NCI-H2029 (cell line): Measurements from ENCODE around the gene WWOX.
A peak's percentile ranks its signal among the peaks of the same experiment; 100 is the strongest.

Experiments
- DNase-seq: peaks from one replicate; lab custom pipeline; 2025; lab: John Stamatoyannopoulos, UW

Gene WWOX

GRCh38 chr16:78611318-78611717 lies 511.9 kb downstream of the WWOX start:
- DNase-seq, result no peak

DNA sequence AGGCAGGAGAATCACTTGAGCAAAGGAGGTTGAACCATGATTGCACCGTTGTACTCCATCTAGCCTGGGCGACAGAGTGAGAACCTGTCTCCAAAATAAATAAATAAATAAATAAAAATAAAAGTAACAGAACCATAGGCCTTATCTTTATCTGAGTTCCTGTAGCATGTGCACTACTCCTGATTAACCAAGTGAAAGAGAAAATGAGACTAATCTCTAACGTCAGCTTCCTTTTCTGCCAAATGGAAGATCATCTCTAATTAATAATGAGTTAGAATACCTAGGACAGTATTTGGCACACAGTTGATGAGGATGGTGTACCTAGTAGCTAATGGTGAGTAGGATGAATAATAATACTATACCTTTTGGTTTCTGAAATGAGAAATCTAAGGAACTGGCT lies 520.4 kb downstream of the WWOX start:
- DNase-seq, result no peak

DNA sequence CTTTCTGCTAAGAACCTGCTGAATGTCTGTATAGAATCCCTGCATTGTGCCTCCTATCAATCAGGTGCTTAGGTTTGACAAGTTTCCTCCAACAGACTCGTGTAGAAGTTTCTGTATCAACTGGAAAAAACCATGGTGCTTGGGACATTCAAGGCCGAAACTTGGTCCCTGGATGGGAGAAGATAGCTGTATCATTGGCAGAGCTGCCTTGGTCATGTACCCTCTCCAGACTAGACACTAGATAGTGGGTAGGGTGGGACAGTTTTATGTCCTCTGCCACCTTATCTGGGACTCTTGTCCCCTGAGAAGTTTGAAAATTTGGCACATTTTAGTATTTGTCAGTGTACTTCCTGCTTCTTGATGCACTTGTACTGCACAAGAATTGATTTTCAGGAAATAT lies 520.8 kb downstream of the WWOX start:
- DNase-seq, result no peak

DNA sequence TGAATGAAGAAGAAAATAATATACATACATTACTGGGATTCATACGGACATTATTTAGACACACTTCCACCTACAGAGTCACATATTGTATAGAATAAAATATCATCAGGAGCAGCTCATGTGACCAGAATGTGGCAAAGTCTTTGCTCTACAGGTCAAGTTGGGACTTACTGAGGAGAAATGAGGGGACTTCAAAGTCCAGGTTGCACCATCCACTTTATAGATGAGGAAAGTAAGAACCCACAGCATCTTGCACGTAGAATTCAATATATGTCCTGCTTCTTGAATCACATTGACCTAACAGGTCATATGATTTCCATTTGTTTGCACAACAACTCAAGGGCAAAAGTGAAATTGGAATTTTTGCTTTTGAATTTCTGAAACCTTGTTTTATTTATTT lies 524.3 kb downstream of the WWOX start:
- no peak for DNase-seq

DNA sequence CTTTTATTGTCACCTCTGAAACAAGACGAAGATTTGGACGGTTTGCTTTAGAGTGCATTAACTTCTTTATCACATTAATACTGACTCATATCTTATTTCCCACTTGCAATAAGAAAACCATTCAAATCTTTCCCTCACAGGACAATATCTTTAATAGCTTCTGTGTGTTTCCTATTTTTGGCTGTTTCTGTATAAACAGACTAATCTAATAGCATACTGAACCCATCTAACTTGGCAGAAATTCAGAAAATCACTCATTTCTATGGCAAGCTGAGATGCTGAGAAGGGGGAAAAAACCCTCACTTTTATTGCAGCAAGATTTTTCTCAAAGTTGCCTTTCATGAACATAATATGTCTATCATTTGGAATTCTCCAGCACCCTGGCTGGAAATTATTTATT lies 524.9 kb downstream of the WWOX start:
- no peak for DNase-seq

GRCh38 chr16:78628461-78629045 lies 529.1 kb downstream of the WWOX start:
- DNase-seq, result no peak

GRCh38 chr16:78629173-78629572 lies 529.7 kb downstream of the WWOX start:
- no peak for DNase-seq

DNA sequence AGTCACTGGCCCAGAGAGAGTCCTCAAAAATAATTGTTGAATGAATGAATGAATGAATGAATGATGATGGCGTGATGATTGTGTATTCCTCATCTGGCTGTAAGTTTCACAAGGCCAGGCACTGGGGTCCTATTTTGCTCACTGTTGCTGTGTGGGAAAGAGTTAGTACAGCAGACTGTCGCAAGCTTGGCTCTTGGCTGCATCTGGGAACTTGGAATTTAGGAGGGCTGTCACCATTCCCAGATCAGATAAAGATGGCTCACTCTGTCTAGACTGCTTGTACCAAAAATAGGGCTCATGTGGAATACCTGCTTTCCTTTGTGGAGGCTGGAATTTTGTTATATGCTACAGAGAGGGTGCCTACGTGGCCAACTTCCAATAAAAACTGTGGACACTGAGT lies 530.6 kb downstream of the WWOX start:
- no peak for DNase-seq

GRCh38 chr16:78633551-78633950 lies 534.1 kb downstream of the WWOX start:
- DNase-seq, result no peak

DNA sequence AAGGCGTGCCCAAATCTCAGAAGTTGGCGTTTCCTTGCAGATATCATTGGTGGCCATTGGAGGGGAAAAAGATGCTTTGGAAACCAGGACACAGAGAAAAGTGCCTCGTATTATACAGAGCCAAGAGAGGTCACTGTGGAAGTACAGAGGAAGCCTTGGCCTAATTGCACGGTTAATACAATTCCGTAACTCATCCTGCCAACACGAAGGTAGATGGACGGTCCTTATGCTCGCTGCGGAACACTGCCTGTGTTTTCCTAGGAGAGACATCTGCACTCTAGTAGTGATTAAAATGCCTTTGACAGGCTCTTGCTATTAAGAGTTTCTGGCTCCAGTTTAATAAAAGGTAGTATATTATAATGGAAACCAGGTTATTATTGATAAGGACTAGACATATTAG lies 536.4 kb downstream of the WWOX start:
- DNase-seq, result no peak

DNA sequence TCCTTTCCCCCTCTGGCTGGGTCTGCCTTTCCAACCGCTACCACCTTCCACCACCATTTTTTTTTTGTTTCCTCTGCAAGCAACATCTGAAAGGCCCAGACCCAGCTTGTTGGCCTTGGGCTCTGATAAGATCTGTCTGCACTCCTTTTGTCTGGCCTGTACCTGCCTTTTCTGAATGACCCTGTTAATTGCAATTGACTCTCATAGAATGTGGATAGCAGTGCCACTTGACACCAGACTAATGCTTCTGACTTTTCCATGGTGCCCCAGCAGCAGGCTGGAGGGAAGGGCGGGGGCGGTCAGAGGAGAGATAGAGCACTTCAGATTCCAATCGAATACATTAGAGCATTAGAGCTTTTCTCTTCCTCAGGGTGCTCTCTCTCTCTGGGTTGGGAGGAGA lies 538.9 kb downstream of the WWOX start:
- peak; percentile 3 for DNase-seq

GRCh38 chr16:78639775-78640174 lies 540.3 kb downstream of the WWOX start:
- no peak for DNase-seq

GRCh38 chr16:78640886-78641285 lies 541.4 kb downstream of the WWOX start:
- DNase-seq, result no peak

DNA sequence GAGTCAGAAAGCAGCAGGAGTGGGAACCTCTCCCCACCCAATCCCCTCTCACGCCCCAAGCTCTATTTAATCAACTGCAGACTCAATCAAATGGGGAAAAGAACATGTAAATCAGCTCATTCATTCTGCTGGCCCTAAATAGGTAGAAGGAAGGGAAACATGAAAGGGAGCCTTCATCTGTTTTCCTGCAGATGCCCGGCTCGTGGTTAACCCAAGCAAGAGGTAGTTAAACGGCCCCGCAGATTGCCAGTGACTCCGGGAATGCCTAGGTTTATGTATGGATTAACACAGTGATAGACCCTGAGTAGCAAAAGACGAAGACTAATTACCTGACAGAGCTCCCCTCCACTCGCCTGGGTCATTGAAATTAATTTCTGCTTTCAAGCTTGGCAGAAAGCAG lies 542.0 kb downstream of the WWOX start:
- no peak for DNase-seq

DNA sequence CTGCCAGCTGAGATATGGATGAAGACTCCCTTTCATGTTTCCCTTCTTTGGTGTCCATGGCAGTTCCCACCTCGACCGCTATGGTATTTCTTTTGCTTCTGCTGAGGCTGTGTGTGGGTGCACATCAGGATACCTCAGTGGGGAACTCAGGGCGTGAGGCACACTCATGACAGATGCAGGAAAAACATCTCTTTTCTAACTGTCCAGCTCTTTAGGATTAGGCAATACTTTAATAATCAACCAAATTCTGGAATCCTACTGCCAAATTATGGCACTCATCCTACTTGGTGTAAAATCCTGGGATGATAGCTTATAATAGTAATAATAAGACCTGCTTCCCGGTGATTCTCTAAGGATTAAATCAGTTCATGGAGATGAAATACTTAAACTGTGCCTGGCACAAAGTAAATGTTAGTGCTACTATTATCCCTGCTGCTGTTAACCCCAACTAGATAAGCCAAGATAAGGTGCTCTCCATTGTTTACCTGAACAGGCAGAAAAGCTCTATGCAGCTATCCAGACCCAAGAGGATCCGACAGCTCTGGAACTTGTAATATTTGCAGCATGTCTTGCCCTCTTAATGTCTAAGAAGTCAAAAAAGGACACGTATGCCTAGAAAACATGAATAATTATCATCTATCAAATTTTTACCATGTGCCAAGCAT lies 543.3 kb downstream of the WWOX start:
- DNase-seq, result no peak

DNA sequence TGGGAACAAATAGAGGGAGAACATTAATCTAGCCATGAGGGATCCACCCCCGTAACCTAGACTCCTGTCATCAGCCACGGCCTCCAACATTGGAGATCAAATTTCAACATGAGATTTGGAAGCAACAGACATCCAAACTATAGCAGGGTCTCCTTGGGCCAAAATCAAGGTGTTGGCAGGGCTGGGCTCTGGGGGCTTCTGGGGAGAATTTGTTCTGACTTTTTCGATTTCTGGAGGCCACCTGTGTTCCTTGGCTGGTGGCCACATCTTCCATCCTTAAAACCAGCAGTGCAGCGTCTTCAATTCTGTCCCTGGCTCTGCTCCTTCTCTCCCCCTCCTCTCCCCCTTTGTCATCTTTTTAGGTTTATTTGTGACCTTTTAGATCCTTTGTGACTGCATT lies 546.2 kb downstream of the WWOX start:
- DNase-seq, result no peak

DNA sequence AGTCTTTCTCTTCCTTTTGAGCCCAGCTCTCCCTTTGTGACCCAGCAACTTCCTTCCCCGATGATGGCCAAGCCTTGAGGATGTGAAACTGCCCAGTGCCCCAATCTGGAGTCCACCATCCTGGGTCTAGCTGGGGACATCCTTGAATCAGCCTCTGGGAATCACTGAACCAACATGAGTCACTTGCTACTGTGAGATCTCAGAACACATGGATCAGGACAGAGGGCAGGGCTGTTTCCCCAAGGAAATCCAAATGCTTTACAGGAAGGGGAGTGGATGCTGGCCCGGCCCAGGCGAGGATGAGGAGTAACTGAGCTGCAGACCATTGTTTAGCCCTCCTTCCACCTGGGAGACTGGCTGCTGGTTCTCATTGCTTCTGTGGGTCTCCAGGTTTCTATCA lies 547.6 kb downstream of the WWOX start:
- DNase-seq, result no peak

DNA sequence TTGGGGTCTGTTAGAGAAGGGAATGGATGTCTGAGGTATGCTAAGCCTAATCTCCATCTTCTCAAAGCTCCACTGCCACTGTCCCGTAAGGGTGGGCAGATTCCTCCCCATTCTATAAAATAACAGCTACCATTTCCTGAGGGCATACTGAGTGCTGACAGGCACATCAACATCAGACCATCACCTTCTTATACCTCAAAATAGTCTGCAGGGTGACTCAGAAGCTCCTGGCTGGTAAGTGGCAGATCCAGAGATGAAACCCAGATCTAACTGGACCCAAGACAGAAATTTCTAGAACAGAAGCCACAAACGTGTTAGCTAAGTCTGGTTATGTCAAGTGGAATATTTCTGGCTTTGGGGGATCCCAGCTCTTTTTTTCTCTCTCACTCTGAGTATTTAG lies 548.0 kb downstream of the WWOX start:
- no peak for DNase-seq

DNA sequence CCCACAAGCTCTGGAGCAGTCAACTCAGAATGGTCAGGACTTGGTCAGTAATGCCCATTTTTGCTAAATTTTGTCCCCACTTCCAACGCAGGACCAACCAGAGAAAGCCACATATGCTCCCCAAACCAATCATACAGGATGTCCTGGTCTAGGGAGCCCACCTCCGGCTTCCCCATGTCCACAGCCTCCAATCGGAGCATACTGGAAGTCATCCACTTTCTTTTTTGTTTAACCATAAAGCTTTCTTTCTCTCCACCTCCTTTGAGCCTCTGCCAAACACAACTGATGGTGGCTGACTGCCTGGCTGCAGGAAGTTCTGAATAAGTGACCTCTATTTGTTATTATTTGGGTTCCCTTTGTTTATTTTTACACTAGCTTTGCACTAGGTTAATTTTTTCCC lies 549.1 kb downstream of the WWOX start:
- DNase-seq, result peak; percentile 23

DNA sequence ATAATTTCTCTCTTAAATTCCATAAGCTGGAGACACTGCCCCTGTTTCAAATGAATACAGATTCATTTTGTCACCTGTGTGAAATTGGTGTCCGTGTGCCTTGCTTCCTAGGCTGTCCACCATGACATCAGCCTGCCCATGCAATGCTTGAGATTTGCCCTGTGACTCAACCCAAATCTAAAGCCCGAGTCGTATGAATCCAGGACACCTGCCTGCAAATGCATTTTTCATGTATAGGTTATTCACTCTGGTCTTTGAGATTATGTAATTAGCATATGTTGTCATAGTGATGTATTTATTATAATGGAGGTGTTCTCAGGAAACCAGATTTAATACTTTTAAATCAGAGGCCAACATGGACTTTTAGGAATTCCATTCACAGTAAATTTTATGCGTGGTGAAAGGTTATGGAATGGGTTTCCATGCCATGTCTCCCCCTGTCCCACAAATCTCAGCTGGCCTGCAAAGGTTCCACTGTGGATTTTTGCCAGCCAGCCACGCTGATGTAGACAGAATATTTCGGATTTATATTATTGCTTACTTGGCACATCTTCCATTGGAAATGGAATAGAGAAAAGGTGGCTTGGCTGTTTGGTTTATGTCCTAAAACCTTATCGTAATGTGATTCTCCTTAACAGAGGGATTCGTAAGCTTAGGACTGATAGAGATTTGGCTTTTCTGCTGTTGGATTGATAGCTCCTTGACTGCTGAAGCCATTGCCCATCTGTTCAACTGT lies 551.1 kb downstream of the WWOX start:
- DNase-seq, result no peak

GRCh38 chr16:78654929-78655328 lies 555.5 kb downstream of the WWOX start:
- no peak for DNase-seq

DNA sequence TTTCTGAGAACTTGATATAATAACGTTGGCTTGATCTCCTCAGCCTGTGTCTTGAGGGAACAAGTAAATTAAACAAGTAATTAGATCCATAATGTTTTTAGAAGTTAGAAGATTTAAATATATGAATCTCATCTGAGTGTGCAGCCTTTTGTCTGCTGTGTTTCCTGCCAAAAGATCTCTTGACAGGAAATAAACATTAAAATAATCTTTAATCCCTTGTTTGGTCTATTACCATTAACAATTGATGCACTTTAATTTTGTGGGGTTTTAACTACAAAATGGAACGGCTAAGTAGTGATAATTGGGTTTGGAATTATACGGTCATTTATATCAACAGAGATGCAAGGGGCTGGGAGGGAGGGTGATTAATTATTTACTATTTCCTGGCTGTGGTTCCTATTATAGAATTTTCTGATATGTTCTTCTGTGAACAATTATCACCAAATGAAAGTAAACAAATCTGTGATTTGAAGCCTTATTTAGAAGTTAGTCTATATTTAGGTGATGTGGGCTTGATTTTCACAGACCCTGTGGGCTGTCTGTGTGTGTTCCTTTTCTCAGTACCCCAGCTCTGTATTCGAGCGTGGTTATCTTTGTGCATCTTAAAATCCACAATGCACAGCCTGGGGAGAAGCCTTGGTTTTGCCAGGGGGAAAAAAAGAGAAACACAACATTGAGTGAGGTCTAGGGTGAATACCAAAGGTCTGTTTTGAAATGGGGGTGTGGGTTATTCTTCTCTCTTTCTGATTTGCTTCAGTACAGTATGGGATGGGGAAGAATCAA lies 556.1 kb downstream of the WWOX start:
- DNase-seq, result no peak

- no peak for DNase-seq
Measured at GRCh38 chr16:78656887-78657286, 557.4 kb downstream of the WWOX start.
